WTC11 (cell line): ENCODE measurements around the gene EEF1A1.
"Not testable (repeated sequence)": the region's sequence is repeated elsewhere in the genome, so short reads cannot be mapped to it uniquely, and the experiment has no call there.

Experiments
- ATF3 ChIP-seq: sonication (generic); formaldehyde crosslinking; conservative IDR thresholded peaks from 2 replicates; pipeline ENCODE4 v1.8.1; 2022; ENCODE audit warnings: mild to moderate bottlenecking, missing genetic modification reagents
- CREM ChIP-seq: sonication (generic); formaldehyde crosslinking; IDR thresholded peaks from 2 replicates; pipeline ENCODE4 v1.8.1; 2022; ENCODE audit warnings: mild to moderate bottlenecking, missing genetic modification reagents, moderate library complexity
- CTCF ChIP-seq: fragments of 200-600 bp; IDR thresholded peaks from 2 replicates; pipeline ENCODE4 v1.8.0; 2022; ENCODE audit warnings: antibody characterized with exemption
- FOXJ3 ChIP-seq: sonication (generic); formaldehyde crosslinking; IDR thresholded peaks from 2 replicates; pipeline ENCODE4 v1.9.0; 2021; ENCODE audit warnings: missing genetic modification reagents, mild to moderate bottlenecking, borderline replicate concordance
- HMGXB4 ChIP-seq: sonication (generic); formaldehyde crosslinking; IDR thresholded peaks from 2 replicates; pipeline ENCODE4 v1.8.1; 2023; ENCODE audit warnings: mild to moderate bottlenecking, moderate library complexity, missing genetic modification reagents
- JAZF1 ChIP-seq: fragments of 250-450 bp; sonication (Bioruptor Pico); IDR thresholded peaks from 2 replicates; pipeline ENCODE4 v1.9.0; 2021; ENCODE audit warnings: moderate library complexity, mild to moderate bottlenecking, inconsistent platforms
- MLX ChIP-seq: sonication (generic); formaldehyde crosslinking; IDR thresholded peaks from 2 replicates; pipeline ENCODE4 v1.8.1; 2023; ENCODE audit warnings: mild to moderate bottlenecking, missing genetic modification reagents, moderate library complexity
- MYBL2 ChIP-seq: sonication (generic); formaldehyde crosslinking; IDR thresholded peaks from 2 replicates; pipeline ENCODE4 v1.8.1; 2023; ENCODE audit warnings: mild to moderate bottlenecking, moderate library complexity, missing genetic modification reagents
- SP1 ChIP-seq: sonication (generic); formaldehyde crosslinking; conservative IDR thresholded peaks from 2 replicates; pipeline ENCODE4 v1.8.1; 2022; ENCODE audit warnings: missing genetic modification reagents
- ZBTB21 ChIP-seq: sonication (generic); formaldehyde crosslinking; IDR thresholded peaks from 2 replicates; pipeline ENCODE4 v1.8.1; 2023; ENCODE audit warnings: mild to moderate bottlenecking, missing genetic modification reagents, borderline replicate concordance
- ZNF219 ChIP-seq: sonication (generic); formaldehyde crosslinking; IDR thresholded peaks from 2 replicates; pipeline ENCODE4 v1.8.0; 2023; ENCODE audit warnings: missing genetic modification reagents, mild to moderate bottlenecking, borderline replicate concordance
- ZNF512 ChIP-seq: sonication (generic); formaldehyde crosslinking; IDR thresholded peaks from 2 replicates; pipeline ENCODE4 v1.8.1; 2022; ENCODE audit warnings: missing genetic modification reagents, borderline replicate concordance

- TF ChIP-seq CTCF; MYBL2 (CRISPR knock-in tag); FOXJ3 (CRISPR knock-in tag); ZBTB21 (CRISPR knock-in tag); ZNF512 (CRISPR knock-in tag); MLX; ZNF219 (CRISPR knock-in tag); ATF3 (CRISPR knock-in tag); SP1 (CRISPR knock-in tag); JAZF1 (CRISPR knock-in tag); HMGXB4 (CRISPR knock-in tag); CREM (CRISPR knock-in tag): not testable (repeated sequence)
Measured at GRCh38 chr6:73505705-73506104, 15.1 kb downstream of the EEF1A1 start.
